ENCODE measurements around the gene WDR49. TPM values are rescaled to one million over a fixed set of nuclear protein-coding genes. Genes with fewer than 3 reads are reported as not detected.
A peak's percentile ranks its signal among the peaks of the same experiment; 100 is the strongest.
"Not testable (repeated sequence)": the region's sequence is repeated elsewhere in the genome, so short reads cannot be mapped to it uniquely, and the experiment has no call there.

WDR49 gene
- polyA plus RNA-seq, 1 donor, result 0.13 TPM

DNA sequence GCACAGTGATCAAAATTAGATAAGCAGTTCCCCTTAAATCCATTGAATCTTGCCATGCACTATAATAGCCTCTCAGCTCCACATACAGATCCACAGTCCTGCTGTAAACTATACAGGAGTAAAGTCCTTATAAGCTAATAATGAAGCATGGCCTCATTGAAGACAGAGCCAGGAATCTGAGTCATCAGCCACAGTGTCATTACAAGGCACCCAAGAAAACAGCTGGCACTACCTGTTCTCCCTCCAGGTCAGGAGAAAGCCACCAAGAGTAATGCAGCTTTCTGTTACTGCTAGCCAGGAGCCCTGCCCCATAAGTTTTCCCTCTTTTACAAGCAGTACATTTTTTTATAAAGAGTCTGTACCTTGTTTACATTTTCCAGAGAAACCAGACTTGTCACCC is 27.3 kb downstream of the WDR49 start:
- H3K4me3 ChIP-seq (ENCODE audit: low read length), result no peak overlapping the region
- no peaks in the 10 kb centered on the region for H3K9me3 ChIP-seq (ENCODE audit: control insufficient read depth, low read depth, low read length)
- peak in 1 of 2 donors; percentile 17 for DNase-seq
- H3K36me3 ChIP-seq (ENCODE audit: control insufficient read depth, insufficient read depth, low read length), result no peaks in the 10 kb centered on the region
- no peaks in the 10 kb centered on the region for H3K4me1 ChIP-seq (ENCODE audit: control insufficient read depth, insufficient read depth, low read length)
- H3K27me3 ChIP-seq (ENCODE audit: control insufficient read depth, insufficient read depth, low read length), result no peaks in the 10 kb centered on the region
- H3K27ac ChIP-seq (ENCODE audit: low read length), result no peak overlapping the region

DNA sequence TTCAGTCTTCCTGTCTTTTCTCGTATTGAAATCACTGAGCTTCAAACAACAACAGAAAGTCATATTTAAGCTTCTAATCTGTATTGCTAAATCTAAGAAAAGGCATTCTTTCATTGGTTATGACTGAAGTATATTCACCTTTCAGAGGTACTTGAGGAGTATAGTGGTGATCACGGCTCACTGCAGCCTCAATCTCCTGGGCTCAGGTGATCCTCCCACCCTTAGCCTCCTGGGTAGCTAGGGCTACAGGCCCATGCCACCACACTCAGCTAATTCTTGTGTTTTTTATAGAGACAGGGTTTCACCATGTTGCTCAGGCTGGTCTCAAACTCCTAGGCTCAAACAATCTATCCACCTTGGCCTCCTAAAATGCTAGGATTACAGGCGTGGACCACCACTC is 38.7 kb downstream of the WDR49 start:
- WGBS (ENCODE audit: insufficient coverage, low lambda C conversion rate), result 80% methylated on average over 1 of the region's 3 CpGs
- no peaks in the 10 kb centered on the region for H3K36me3 ChIP-seq (ENCODE audit: control insufficient read depth, insufficient read depth, low read length)

GRCh38 chr3:167614196-167614595 is 39.5 kb downstream of the WDR49 start:
- WGBS (ENCODE audit: insufficient coverage, low lambda C conversion rate), result 72% methylated on average over 3 of the region's 5 CpGs
- H3K4me3 ChIP-seq (ENCODE audit: low read length); H3K4me1 ChIP-seq (ENCODE audit: control insufficient read depth, insufficient read depth, low read length); DNase-seq; H3K36me3 ChIP-seq (ENCODE audit: control insufficient read depth, insufficient read depth, low read length); H3K27me3 ChIP-seq (ENCODE audit: control insufficient read depth, insufficient read depth, low read length); H3K27ac ChIP-seq (ENCODE audit: low read length); H3K9me3 ChIP-seq (ENCODE audit: control insufficient read depth, low read depth, low read length): not testable (repeated sequence)

More for the DNA sequence above, 38.7 kb downstream of the WDR49 start:
- no peaks in the 10 kb centered on the region for H3K9me3 ChIP-seq (ENCODE audit: control insufficient read depth, low read depth, low read length)
- no peaks in the 10 kb centered on the region for H3K4me1 ChIP-seq (ENCODE audit: control insufficient read depth, insufficient read depth, low read length)
- H3K4me3 ChIP-seq (ENCODE audit: low read length), result no peak overlapping the region
- DNase-seq, result no peak
- no peak overlapping the region for H3K27ac ChIP-seq (ENCODE audit: low read length)
- H3K27me3 ChIP-seq (ENCODE audit: control insufficient read depth, insufficient read depth, low read length), result no peaks in the 10 kb centered on the region

- 43% methylated on average over 1 of the region's 2 CpGs for WGBS (ENCODE audit: insufficient coverage, low lambda C conversion rate)
- no peak for DNase-seq
- H3K4me1 ChIP-seq (ENCODE audit: control insufficient read depth, insufficient read depth, low read length), result no peaks in the 10 kb centered on the region
Measured at GRCh38 chr3:167611718-167612117, 42.0 kb downstream of the WDR49 start.

DNA sequence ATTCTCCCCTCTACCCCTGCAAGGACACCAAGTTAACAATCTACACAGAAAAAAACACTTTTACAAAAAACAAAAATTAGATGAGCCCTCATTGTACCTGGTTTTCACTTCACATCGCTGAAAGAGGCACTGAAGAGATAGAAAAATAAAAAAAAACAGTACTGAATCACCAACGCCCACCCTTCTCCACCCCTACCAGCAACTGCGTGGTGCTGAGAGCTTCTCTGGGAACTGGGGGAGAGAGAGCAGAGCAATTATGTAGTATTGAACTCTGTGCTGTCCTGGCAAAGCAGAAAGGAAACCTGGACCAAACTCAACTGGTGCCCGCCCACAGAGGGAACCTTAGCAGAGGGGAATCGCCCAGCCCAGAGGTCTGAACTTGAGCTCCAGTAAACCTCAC is 44.6 kb downstream of the WDR49 start:
- no peak overlapping the region for H3K4me3 ChIP-seq (ENCODE audit: low read length)
- no peak overlapping the region for H3K27ac ChIP-seq (ENCODE audit: low read length)
- no peaks in the 10 kb centered on the region for H3K9me3 ChIP-seq (ENCODE audit: control insufficient read depth, low read depth, low read length)
- 100% methylated on average over 1 of the region's 5 CpGs for WGBS (ENCODE audit: insufficient coverage, low lambda C conversion rate)
- H3K4me1 ChIP-seq (ENCODE audit: control insufficient read depth, insufficient read depth, low read length), result no peaks in the 10 kb centered on the region
- no peaks in the 10 kb centered on the region for H3K27me3 ChIP-seq (ENCODE audit: control insufficient read depth, insufficient read depth, low read length)
- H3K36me3 ChIP-seq (ENCODE audit: control insufficient read depth, insufficient read depth, low read length), result no peaks in the 10 kb centered on the region
- no peak for DNase-seq

More at GRCh38 chr3:167611718-167612117, 42.0 kb downstream of the WDR49 start:
- Histone ChIP-seq H3K27me3 (ENCODE audit: control insufficient read depth, insufficient read depth, low read length) (no peaks in the 10 kb centered on the region), H3K9me3 (ENCODE audit: control insufficient read depth, low read depth, low read length) (no peaks in the 10 kb centered on the region), H3K4me3 (ENCODE audit: low read length) (no peak overlapping the region), H3K36me3 (ENCODE audit: control insufficient read depth, insufficient read depth, low read length) (no peaks in the 10 kb centered on the region), H3K27ac (ENCODE audit: low read length) (no peak overlapping the region)

GRCh38 chr3:167606836-167607235 is 46.9 kb downstream of the WDR49 start:
- H3K36me3 ChIP-seq (ENCODE audit: control insufficient read depth, insufficient read depth, low read length), result no peaks in the 10 kb centered on the region
- no peaks in the 10 kb centered on the region for H3K9me3 ChIP-seq (ENCODE audit: control insufficient read depth, low read depth, low read length)
- no peaks in the 10 kb centered on the region for H3K27me3 ChIP-seq (ENCODE audit: control insufficient read depth, insufficient read depth, low read length)
- 100% methylated on average over 2 of the region's 3 CpGs for WGBS (ENCODE audit: insufficient coverage, low lambda C conversion rate)
- no peaks in the 10 kb centered on the region for H3K4me1 ChIP-seq (ENCODE audit: control insufficient read depth, insufficient read depth, low read length)
- no peak overlapping the region for H3K4me3 ChIP-seq (ENCODE audit: low read length)
- no peak for DNase-seq
- no peak overlapping the region for H3K27ac ChIP-seq (ENCODE audit: low read length)

- WGBS (ENCODE audit: insufficient coverage, low lambda C conversion rate), result no CpG with 5 or more reads among the region's 2 CpGs
- DNase-seq, result no peak
- H3K36me3 ChIP-seq (ENCODE audit: control insufficient read depth, insufficient read depth, low read length), result no peaks in the 10 kb centered on the region
Measured at GRCh38 chr3:167605871-167606270, 47.9 kb downstream of the WDR49 start.

GRCh38 chr3:167602041-167602440 is 51.7 kb downstream of the WDR49 start:
- Histone ChIP-seq H3K9me3 (ENCODE audit: control insufficient read depth, low read depth, low read length) (no peaks in the 10 kb centered on the region), H3K27me3 (ENCODE audit: control insufficient read depth, insufficient read depth, low read length) (no peaks in the 10 kb centered on the region), H3K4me1 (ENCODE audit: control insufficient read depth, insufficient read depth, low read length) (no peaks in the 10 kb centered on the region), H3K27ac (ENCODE audit: low read length) (no peak overlapping the region), H3K36me3 (ENCODE audit: control insufficient read depth, insufficient read depth, low read length) (no peaks in the 10 kb centered on the region), H3K4me3 (ENCODE audit: low read length) (no peak overlapping the region)
- no peak for DNase-seq
- 86% methylated on average over 2 of the region's 2 CpGs for WGBS (ENCODE audit: insufficient coverage, low lambda C conversion rate)

More at GRCh38 chr3:167605871-167606270, 47.9 kb downstream of the WDR49 start:
- Histone ChIP-seq H3K27ac (ENCODE audit: low read length) (no peak overlapping the region), H3K9me3 (ENCODE audit: control insufficient read depth, low read depth, low read length) (no peaks in the 10 kb centered on the region), H3K4me1 (ENCODE audit: control insufficient read depth, insufficient read depth, low read length) (no peaks in the 10 kb centered on the region), H3K27me3 (ENCODE audit: control insufficient read depth, insufficient read depth, low read length) (no peaks in the 10 kb centered on the region), H3K4me3 (ENCODE audit: low read length) (no peak overlapping the region)

DNA sequence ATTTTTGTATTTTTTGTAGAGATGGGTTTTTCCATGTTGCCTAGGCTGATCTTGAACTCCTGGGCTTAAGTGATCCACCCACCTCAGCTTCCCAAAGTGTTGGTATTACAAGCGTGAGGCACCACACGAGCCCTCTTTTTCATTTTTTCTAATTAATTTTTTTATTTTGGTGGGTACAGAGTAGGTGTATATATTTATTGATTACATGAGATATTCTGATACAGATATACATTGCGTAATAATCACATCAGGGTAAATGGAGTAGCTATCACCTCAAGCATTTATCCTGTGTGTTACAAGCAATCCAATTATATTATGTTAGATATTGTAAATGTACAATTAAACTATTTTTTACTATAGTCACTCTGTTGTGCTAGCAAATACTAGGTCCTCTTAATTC is 66.1 kb downstream of the WDR49 start:
- Histone ChIP-seq H3K36me3 (ENCODE audit: control insufficient read depth, insufficient read depth, low read length) (no peaks in the 10 kb centered on the region), H3K4me1 (ENCODE audit: control insufficient read depth, insufficient read depth, low read length) (no peaks in the 10 kb centered on the region), H3K27me3 (ENCODE audit: control insufficient read depth, insufficient read depth, low read length) (no peaks in the 10 kb centered on the region), H3K9me3 (ENCODE audit: control insufficient read depth, low read depth, low read length) (no peaks in the 10 kb centered on the region), H3K4me3 (ENCODE audit: low read length) (no peak overlapping the region), H3K27ac (ENCODE audit: low read length) (no peak overlapping the region)
- no CpG with 5 or more reads among the region's 3 CpGs for WGBS (ENCODE audit: insufficient coverage, low lambda C conversion rate)
- no peak for DNase-seq

DNA sequence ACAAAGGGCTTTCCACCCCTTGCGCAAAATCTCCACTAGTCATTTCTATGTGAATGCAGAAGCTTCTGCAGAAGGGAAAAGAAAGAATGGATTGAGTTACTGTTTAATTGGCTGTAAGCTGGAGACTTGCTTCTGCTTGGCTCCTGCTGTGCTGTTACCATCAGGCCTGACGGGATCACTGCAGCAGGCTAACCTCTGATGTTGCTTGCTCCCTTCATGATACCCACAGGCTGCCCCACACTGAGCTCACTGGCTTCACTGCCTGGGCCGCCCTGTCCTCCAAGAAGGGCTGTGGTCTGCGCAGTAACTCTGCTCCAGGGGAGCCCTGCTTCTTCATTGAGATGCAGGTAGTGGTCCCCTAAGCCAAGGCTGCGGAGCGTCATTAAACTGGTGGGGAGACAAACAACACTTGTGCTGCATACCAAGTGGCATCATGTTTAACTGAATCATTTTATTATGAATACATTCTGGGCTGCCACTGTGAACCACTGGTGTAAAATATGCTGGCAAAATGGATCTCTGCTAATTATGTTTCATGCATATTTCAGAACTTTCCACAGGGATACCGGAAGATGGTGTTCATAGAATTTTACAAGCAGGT is 78.6 kb downstream of the WDR49 start:
- WGBS (ENCODE audit: insufficient coverage, low lambda C conversion rate), result 100% methylated on average over 1 of the region's 7 CpGs
- H3K4me3 ChIP-seq (ENCODE audit: low read length), result no peak overlapping the region
- H3K9me3 ChIP-seq (ENCODE audit: control insufficient read depth, low read depth, low read length), result no peaks in the 10 kb centered on the region
- no peaks in the 10 kb centered on the region for H3K36me3 ChIP-seq (ENCODE audit: control insufficient read depth, insufficient read depth, low read length)
- H3K4me1 ChIP-seq (ENCODE audit: control insufficient read depth, insufficient read depth, low read length), result no peaks in the 10 kb centered on the region
- H3K27ac ChIP-seq (ENCODE audit: low read length), result no peak overlapping the region
- no peak for DNase-seq
- no peaks in the 10 kb centered on the region for H3K27me3 ChIP-seq (ENCODE audit: control insufficient read depth, insufficient read depth, low read length)

- Histone ChIP-seq H3K9me3 (ENCODE audit: control insufficient read depth, low read depth, low read length) (no peaks in the 10 kb centered on the region), H3K36me3 (ENCODE audit: control insufficient read depth, insufficient read depth, low read length) (no peaks in the 10 kb centered on the region), H3K27me3 (ENCODE audit: control insufficient read depth, insufficient read depth, low read length) (no peaks in the 10 kb centered on the region), H3K4me1 (ENCODE audit: control insufficient read depth, insufficient read depth, low read length) (no peaks in the 10 kb centered on the region), H3K27ac (ENCODE audit: low read length) (no peak overlapping the region), H3K4me3 (ENCODE audit: low read length) (no peak overlapping the region)
- no CpG with 5 or more reads among the region's 2 CpGs for WGBS (ENCODE audit: insufficient coverage, low lambda C conversion rate)
- no peak for DNase-seq
Measured at GRCh38 chr3:167572991-167573390, 80.8 kb downstream of the WDR49 start.

All from large intestine (tissue), 3 donors.